ENCODE measurements around the gene PLCD3. TPM values are rescaled to one million over a fixed set of nuclear protein-coding genes. Genes with fewer than 3 reads are reported as not detected.

The PLCD3 gene
- total RNA-seq, 1 experiment from 2014 or later = 35.1 TPM

DNA sequence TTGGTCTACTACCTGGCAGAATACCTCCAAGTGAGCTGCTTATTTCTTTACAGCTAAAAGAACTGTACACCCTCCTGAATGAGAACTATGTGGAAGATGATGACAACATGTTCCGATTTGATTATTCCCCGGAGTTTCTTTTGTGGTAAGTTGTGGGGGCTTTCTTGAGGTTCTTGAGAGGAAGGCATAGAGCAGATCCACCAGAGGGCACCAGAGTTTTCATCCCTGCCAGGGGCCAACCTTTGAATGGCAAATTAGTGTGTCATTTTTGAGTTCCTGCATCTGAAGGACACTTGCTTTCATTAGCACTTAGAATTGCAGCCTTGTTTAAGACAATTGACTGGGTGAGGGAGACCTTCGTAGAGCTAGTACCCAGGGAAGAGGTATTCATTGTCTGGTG, 36.2 kb downstream of the PLCD3 start:
- peak; percentile 61 for DNase-seq
- CTCF ChIA-PET = interaction anchor here (0.7 to 2.0 kb wide), 3 partner anchors 35 to 51 kb away, joined by 3 to 9 read pairs (median 4); partner anchors contain the start of genes ACBD4 and NMT1
- intact Hi-C loops (cut with micrococcal nuclease) = loop anchor here (1.0 kb wide), 1 partner anchor 37 kb away; no protein-coding TSS in a partner anchor

DNA sequence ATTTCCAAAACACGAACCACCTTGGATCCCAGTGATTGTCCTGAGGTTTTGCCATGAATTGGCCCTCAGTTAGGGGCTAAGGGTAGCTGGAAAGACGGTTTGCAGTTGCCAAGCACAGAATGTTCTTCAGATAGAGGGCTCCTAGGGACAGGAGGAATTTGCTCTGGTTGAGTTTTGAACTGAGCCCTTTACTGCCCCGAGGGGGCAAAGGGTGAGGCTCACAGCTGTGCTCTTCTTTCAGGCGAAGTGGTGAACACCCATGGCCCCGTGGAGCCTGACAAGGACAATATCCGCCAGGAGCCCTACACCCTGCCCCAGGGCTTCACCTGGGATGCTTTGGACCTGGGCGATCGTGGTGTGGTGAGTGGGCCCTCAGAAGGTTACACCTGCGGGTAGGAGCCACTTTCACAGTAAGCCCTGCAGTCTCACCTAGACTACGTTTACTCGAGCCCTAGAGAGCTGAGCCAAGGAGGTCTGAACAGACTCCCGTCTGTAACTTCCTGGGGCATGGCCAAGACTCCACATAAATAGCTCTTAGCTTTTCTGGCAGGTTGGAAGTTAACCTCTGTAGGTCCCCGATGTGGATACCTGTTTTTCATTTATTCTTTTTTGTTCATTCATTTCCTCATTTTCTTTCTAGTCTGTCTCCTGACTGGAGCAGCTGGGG, 38.7 kb downstream of the PLCD3 start:
- Histone ChIP-seq H3K9me3 (ENCODE audit: low read length) (no peaks in the 10 kb centered on the region), H3K9me2 (replicated peaks; ENCODE audit: low read length) (no peaks in the 10 kb centered on the region), H3F3A (ENCODE audit: low read length, unreplicated experiment) (peaks cover 16% of the 10 kb centered on the region), H3K79me2 (ENCODE audit: low read length) (peaks cover 8% of the 10 kb centered on the region; the same call in 1 of the 2 replicates), H3K36me3 (ENCODE audit: low read depth, low read length) (peaks cover 71% of the 10 kb centered on the region), H3K27me3 (ENCODE audit: low read length) (no peaks in the 10 kb centered on the region), H3K4me2 (ENCODE audit: low read length) (peak overlapping the region; percentile 30), H2AFZ (ENCODE audit: low read length) (no peak overlapping the region), H4K20me1 (ENCODE audit: low read length) (no peaks in the 10 kb centered on the region), H3K9ac (ENCODE audit: low read length) (peak overlapping the region; percentile 6), H3K4me3 (ENCODE audit: low read length) (no peak overlapping the region), H3K4me1 (ENCODE audit: insufficient read depth, low read length) (peaks cover 21% of the 10 kb centered on the region), H3K27ac (ENCODE audit: low read length) (peak overlapping the region; percentile 59)
- ChIA-PET CTCF (interaction anchor here (0.6 to 1.2 kb wide), 3 partner anchors 42 to 126 kb away, joined by 9 to 13 read pairs (median 10); partner anchors contain the start of genes ACBD4 and C1QL1), POLR2A (ENCODE audit: unreplicated experiment) (interaction anchor here (0.5 kb wide), 1 partner anchor 32 kb away, joined by 3 read pairs; the partner anchor contains the start of gene NMT1)
- no peak for DNase-seq
- intact Hi-C loops (cut with micrococcal nuclease) = loop anchor here (1.0 to 5.0 kb wide), 4 partner anchors 32 to 74 kb away; partner anchors contain the start of genes DCAKD, NMT1 and PLCD3
- ATAC-seq = no peak
- no peak for TF ChIP-seq EZH2phosphoT487 (IDR thresholded peaks at IDR 0.05; ENCODE audit: borderline replicate concordance, low read length)
- TF ChIP-seq EZH2 (IDR thresholded peaks at IDR 0.05; ENCODE audit: low read length, unreplicated experiment) = no peak
- TF ChIP-seq, protein P1, sequence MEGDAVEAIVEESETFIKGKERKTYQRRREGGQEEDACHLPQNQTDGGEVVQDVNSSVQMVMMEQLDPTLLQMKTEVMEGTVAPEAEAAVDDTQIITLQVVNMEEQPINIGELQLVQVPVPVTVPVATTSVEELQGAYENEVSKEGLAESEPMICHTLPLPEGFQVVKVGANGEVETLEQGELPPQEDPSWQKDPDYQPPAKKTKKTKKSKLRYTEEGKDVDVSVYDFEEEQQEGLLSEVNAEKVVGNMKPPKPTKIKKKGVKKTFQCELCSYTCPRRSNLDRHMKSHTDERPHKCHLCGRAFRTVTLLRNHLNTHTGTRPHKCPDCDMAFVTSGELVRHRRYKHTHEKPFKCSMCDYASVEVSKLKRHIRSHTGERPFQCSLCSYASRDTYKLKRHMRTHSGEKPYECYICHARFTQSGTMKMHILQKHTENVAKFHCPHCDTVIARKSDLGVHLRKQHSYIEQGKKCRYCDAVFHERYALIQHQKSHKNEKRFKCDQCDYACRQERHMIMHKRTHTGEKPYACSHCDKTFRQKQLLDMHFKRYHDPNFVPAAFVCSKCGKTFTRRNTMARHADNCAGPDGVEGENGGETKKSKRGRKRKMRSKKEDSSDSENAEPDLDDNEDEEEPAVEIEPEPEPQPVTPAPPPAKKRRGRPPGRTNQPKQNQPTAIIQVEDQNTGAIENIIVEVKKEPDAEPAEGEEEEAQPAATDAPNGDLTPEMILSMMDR (conservative IDR thresholded peaks at IDR 0.05; ENCODE audit: low read depth, low read length) = no peak
- BruUV-seq (replicated peaks) = no TSS peak

More for the DNA sequence above, 36.2 kb downstream of the PLCD3 start:
- Histone ChIP-seq H4K20me1 (ENCODE audit: low read length) (no peaks in the 10 kb centered on the region), H3K36me3 (ENCODE audit: low read depth, low read length) (peaks cover 61% of the 10 kb centered on the region), H3F3A (ENCODE audit: low read length, unreplicated experiment) (peaks cover 16% of the 10 kb centered on the region), H3K27me3 (ENCODE audit: low read length) (no peaks in the 10 kb centered on the region), H3K9me3 (ENCODE audit: low read length) (no peaks in the 10 kb centered on the region), H2AFZ (ENCODE audit: low read length) (no peak overlapping the region), H3K27ac (ENCODE audit: low read length) (no peak overlapping the region), H3K79me2 (ENCODE audit: low read length) (peaks cover 8% of the 10 kb centered on the region; the same call in 1 of the 2 replicates), H3K9ac (ENCODE audit: low read length) (no peak overlapping the region), H3K4me1 (ENCODE audit: insufficient read depth, low read length) (peaks cover 21% of the 10 kb centered on the region), H3K4me2 (ENCODE audit: low read length) (no peak overlapping the region), H3K4me3 (ENCODE audit: low read length) (no peak overlapping the region), H3K9me2 (replicated peaks; ENCODE audit: low read length) (no peaks in the 10 kb centered on the region)
- TF ChIP-seq, protein P1 (conservative IDR thresholded peaks at IDR 0.05; ENCODE audit: low read depth, low read length) = peak; percentile 87
- TF ChIP-seq EZH2 (IDR thresholded peaks at IDR 0.05; ENCODE audit: low read length, unreplicated experiment) = no peak
- POLR2A ChIA-PET (ENCODE audit: unreplicated experiment) = no interaction called here
- no peak for ATAC-seq
- no TSS peak for BruUV-seq (replicated peaks)

Measured in PC-3 (cell line).